HG03280 (cell line): ENCODE data around the gene SET.

Experiments
- ATAC-seq: cut with Tn5 transposase; IDR thresholded peaks from one replicate; pipeline ENCODE4 v1.9.1; 2021; ENCODE audit warnings: mild to moderate bottlenecking, moderate library complexity; ENCODE audit not compliant: unreplicated experiment

Gene SET

GRCh38 chr9:128707446-128707845 lies 18.4 kb downstream of the SET start:
- ATAC-seq, result no peak

DNA sequence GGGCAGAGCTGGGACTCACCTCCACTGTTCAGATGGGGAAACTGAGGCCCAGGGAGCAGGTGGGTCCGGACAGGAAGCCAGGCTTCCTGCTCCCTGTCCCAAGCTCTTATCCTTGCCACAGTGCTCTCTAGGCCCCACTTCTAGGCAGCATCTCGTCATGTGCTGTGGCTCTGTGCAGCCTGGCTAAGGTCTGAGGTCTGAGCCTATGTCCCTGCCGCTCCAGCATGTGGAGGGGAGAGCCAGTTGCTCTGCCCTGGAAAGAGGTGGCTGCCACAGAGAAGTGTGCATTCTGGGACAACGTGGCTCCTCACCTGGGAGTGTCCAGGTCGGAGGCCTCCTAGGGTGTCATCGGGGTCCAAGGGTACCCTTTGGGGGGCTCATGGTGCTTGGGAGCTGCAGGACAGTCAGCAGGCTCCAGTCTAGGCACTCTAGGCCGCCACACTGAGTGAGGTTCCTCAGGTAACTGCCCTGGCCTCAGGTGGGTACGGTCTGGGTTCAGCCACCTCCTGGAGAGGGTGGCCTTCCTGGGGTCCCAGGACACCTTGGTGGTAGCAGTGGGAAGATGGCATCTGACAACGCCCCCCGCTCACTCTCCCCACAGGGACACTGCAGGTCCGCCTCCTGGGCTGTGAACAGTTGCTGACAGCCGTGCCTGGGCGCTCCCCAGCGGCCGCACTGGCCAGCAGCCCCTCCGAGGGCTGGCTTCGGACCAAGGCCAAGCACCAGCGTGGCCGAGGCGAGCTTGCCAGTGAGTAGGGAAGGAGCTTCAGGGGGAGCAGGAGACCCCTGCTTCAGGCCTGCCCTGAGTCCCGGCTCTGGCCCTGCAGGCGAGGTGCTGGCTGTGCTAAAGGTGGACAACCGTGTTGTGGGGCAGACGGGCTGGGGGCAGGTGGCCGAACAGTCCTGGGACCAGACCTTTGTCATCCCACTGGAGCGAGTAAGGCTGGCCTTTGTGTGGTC lies 23.7 kb downstream of the SET start:
- ATAC-seq, result no peak

DNA sequence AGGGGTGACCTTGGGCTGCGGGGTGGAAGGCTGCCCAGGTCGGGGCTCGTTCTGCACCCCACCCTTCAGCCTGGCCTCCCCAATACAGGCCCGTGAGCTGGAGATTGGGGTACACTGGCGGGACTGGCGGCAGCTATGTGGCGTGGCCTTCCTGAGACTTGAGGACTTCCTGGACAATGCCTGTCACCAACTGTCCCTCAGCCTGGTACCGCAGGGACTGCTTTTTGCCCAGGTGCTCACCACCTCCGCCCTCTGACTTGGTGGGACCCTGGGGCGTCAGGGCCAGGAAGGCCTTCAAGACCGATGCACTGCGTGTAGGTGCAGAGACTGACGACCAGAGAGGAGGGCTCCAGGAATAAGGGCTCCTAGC lies 24.4 kb downstream of the SET start:
- ATAC-seq, result no peak

DNA sequence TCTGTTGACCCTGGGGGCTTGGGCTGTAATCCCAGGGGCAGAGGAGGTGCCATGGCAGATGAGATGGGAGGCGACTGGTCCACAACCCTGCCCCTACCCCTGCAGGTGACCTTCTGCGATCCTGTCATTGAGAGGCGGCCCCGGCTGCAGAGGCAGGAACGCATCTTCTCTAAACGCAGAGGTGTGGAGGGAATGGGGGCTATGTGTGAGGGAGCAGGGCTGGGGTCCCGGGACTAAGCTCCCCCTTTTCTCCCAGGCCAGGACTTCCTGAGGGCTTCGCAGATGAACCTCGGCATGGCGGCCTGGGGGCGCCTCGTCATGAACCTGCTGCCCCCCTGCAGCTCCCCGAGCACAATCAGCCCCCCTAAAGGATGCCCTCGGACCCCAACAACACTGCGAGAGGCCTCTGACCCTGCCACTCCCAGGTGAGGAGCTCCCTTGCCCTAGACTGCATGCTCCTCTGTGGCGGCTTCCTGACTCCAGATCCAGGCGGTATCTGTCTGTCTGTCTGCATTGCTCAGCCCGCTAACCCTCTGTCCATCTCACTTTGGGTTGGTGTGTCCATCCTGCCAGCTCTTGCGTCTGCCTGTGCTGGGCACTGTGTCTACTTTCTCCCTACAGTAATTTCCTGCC lies 25.0 kb downstream of the SET start:
- no peak for ATAC-seq

DNA sequence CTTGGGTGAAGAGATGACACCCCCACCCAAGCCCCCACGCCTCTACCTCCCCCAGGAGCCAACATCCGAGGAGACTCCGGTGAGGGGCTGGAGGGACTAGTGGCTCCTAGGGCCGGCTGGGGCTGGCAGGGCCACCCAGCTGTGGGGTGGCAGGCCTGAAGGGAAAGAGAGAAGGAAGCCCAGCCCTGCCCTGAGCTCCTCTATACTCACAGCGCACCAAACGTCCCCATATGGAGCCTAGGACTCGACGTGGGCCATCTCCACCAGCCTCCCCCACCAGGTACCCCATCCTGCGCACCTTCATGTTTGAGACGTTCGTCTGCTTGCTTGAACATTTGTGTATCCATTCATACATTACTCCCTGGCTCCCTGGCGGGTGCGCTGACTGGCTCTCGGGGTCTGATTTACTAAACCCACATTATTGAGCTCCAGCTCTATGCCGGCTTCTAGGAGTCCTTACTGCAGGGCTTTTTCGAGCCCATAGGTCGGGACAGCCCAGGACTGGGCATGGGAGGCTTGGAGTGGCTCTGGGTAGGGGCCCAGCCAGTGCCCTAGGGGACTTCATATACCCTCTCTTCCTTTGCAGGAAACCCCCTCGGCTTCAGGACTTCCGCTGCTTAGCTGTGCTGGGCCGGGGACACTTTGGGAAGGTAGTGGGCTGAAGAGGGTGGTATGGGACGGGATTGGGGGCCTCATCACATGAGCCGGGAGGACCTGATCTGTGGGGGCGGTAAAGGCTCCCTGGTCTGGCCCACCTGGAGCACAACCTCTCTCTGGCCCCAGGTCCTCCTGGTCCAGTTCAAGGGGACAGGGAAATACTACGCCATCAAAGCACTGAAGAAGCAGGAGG lies 25.8 kb downstream of the SET start:
- no peak for ATAC-seq

DNA sequence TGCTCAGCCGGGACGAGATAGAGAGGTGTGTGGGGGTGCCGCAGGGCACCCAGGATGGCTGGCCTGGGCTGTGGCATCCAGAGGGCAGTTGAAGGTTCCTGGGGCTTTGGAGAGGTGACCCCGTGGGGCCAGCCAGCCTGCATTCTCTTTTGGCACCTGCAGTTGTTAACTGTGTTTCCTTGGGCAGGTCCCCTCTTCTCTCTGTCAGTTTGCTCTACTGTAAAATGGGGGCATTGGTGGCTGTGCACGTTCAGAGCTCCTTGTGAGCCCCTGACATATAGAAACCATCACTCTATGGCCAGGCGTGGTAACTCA lies 26.4 kb downstream of the SET start:
- ATAC-seq, result no peak

DNA sequence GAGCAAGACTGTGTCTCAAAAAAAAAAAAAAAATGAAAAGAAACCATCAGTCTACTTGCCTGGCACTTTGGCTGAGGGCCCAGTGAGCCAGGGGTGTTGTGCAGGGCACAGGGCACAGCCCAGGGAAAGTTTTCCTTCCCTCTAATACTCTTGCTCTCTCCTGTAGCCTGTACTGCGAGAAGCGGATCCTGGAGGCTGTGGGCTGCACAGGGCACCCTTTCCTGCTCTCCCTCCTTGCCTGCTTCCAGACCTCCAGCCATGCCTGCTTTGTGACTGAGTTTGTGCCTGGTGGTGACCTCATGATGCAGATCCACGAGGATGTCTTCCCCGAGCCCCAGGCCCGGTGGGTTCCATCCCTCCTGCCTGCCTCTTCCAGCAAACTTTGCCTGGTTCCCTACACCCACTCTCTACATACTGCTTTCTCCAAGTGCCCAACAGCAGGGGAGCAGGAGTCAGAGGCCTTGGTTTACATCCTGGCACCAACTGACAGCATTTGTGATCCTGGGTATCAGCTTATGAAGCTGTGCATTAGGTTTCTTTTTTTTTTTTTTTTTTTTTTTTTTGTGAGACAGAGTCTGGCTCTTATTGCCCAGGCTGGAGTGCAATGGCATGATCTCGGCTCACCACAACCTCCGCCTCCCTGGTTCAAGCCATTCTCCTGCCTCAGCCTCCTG lies 27.7 kb downstream of the SET start:
- ATAC-seq, result no peak

GRCh38 chr9:128718047-128718446 lies 29.0 kb downstream of the SET start:
- no peak for ATAC-seq

DNA sequence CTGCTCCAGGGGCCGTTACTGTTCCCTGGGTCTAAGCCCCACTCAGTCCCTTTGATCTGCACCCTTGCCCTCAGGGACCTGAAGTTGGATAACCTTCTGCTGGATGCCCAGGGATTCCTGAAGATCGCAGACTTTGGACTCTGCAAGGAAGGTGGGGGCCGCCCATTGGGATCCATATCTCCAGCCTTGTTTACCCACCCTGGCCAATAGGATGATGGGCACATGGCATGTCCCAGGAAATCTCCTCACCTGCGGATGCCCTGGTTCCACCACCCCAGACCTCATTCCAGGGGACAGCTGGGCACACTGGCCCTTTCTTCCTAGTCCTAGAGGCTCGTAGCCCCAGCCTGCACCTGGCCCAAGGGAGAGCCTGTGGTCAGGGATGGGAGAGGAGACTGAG lies 29.5 kb downstream of the SET start:
- ATAC-seq, result no peak

DNA sequence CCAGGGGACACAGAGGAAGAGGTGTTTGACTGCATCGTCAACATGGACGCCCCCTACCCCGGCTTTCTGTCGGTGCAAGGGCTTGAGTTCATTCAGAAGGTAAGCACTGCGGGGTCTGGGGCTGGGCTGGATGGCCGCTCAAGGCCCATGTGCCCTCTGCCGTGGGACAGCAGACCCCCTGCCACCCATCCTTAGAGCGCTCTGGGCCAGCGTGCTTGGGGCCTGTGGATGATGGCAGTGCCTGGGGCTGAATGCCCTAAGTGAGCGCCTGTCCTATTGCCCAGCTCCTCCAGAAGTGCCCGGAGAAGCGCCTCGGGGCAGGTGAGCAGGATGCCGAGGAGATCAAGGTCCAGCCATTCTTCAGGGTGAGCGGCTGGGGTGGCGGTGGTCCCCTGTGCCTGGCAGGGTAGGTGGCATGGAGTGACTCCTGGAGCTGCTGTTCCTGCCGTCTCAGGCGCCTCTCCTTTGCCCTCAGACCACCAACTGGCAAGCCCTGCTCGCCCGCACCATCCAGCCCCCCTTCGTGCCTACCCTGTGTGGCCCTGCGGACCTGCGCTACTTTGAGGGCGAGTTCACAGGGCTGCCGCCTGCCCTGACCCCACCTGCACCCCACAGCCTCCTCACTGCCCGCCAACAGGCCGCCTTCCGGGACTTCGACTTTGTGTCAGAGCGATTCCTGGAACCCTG lies 31.0 kb downstream of the SET start:
- no peak for ATAC-seq

DNA sequence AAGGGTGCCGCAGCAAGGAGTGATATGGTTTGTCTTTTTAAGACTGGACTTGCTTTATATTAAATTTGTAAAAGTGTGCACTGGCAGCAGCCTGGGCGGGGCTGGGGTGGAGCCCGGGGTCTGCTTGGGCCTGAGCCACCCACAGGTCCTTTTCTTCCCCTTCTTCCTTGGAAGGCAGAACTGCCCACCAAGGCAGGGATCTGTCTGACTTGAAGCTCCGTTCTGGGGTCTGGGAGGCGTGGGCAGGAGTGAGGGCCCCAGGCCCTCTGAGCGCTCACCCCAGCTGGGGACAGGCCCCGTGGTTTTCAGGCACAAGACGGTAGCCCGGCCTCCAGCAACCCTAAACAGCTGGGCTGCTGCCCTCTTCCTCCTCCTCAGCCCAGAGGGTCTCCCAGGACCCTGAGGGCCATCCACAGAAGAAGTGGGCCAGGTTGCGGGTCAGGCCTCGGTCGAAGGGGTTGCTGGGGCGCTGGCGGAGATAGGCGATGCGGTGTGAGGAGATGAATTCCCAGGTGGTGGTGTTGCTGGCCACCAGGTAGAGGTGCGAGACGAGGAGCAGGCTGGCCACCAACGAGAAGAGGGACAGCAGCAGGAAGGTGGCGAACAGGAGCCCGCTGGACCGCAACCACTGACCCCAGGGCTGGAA lies 31.9 kb downstream of the SET start:
- ATAC-seq, result no peak

DNA sequence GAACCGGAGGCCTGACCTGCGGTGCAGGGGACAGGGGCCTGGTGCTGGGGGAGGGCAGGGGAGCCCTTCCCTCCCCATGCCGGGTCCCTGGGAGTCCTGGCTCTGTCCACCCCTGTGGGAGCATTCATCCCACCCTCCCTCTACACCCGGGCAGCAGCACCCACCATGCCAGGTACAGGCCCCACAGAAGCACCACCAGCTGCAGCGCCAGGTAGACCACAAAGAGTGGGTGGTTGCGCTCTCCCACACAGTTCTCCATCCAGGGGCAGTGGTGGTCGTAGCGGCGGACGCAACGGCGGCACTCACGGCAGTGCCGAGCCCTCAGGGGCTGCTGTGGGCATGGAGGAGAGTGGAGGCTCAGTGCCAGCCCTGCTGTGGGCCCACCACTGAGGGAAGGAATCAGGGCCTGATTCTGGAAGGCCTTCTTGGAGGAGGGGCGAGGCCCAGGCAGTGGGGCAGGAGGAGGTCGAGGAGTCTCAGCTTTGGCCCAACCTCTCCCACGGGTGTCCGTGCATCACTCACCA lies 32.5 kb downstream of the SET start:
- ATAC-seq, result no peak

GRCh38 chr9:128722380-128723351 lies 33.6 kb downstream of the SET start:
- ATAC-seq, result no peak

DNA sequence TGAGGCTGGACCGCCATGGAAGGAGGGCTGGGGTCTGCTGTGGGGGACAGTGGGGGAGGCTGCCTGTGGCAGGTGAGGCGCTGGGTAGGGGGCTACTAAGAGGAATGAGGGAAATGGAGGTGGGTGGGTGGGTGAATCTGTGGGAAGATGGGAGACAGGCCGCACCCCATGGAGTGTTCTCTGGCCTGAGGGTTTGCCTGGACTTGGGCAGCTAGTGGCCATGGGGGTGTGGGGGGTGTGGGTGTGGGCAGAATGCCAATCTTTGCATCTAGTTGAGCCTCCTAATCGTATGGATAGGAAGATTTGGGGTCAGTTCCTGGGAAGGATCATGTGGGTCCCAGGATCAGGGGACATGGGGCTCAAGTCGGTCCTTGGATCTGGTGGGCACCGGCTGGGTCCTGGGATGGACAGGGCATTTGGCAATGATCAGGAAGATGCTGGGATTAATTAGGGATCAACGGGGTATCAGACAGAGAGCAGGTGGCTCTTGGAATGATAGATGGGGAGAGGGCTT lies 34.4 kb downstream of the SET start:
- no peak for ATAC-seq

GRCh38 chr9:128723866-128724743 lies 35.1 kb downstream of the SET start, which contains the start of gene ZDHHC12:
Gene ZDHHC12, minus strand, starts transcription at chr9:128724127. Its CDS starts 34 bp downstream, at chr9:128724093.
- ATAC-seq, result peak; percentile 98

DNA sequence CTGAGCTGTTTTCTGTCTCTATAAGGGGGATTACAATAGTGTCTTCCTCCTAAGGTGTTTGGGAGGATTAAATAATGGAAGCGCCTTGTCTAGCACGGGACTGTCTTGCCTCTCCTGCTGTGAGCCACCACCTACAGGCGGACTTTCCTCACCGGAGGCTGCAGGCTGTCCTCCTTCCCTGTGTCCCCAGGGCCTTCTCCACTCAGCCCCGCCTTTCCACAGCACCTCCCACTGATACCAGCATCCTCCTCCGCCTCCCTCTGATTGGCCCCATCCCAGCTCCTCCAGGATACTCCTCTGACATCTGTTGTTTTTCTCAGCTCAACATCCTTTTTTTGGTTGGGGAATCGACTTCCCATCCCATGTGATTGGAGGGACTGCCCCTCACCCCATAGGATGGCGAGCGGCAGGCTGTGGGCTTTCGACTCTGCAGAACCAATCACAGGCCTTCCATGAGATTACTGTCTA lies 35.8 kb downstream of the SET start:
- ATAC-seq, result no peak

- no peak for ATAC-seq
Measured at GRCh38 chr9:128727640-128728248, 38.7 kb downstream of the SET start.
